Stimulated activated CD4-positive, alpha-beta T cell treated with anti-CD3 and anti-CD28 coated beads, Interleukin-15, amount 100 ng/mL, for 24 hours (primary cell): ENCODE results near the gene FOXO3.

Experiments used
- DNase-seq: peaks from one replicate; pipeline ENCODE4 v3.0.0-alpha.2; 2020

FOXO3 gene

DNA sequence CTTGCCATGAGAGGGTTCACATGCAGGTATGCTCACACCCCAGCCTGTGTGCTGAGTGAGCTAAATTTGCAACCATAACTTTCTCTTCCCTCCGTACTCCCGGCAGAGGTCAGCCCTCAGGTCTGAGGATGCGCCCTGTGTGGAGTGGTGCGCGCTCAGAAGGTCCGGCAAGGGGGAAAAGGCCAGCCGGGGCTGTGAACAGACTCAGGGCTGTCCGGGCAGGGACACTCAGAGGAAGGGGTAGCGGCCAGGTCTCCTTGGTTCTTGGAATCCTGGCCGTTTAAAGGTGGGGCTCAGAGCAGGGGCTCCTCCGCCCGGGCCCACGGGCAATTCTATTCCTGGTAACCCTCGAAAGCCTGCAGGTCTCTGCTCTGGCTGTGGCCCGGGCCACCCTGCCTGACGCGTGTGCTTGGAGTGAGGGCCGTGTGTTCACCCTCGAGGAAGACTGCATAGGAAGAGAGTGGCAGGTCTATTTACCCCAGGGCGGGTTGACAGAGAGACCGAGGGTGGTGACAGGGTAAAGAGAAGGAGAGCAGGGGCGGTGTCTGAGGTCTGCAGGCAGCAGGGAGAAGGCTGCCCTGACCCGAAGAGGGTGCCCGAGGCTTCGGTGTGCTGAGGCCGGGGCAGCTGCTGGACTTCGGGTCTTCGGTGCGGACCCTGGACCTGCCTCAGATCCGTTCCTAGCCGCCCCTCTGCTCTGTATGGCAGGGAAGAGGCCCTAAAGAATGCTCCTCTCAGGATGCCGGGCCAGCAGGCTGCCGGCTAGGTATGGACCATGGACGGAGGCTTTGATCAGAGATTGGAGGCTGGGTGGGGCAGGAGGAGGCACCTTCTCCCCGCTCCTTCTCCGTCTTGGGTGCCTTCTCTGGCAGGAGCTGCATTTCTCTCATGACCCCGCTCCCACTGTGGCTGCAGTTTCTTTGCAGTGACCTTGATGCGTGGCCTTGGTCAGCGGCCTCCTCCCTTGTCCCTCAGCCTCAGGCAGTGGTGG is 156.4 kb downstream of the FOXO3 start:
- no peak for DNase-seq

DNA sequence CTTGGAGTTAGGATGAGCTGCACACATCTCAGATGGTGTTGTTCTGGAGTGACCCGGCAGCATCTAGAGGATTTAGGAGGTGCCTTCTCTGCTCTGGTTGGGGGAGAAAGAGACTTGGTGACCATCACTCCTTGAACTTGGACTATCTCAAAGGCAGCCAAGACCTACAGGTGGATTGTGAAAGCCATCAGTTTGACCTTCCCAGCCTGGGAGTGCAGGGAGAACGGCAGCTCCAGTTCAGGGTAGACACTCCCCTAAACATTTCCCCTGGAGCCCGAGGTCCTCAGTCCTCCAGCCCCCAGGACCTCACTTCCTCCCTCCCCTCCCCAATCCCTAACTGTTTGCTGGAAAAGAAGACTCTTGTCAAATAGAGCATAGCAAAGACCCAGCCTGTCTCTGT is 158.8 kb downstream of the FOXO3 start:
- no peak for DNase-seq

DNA sequence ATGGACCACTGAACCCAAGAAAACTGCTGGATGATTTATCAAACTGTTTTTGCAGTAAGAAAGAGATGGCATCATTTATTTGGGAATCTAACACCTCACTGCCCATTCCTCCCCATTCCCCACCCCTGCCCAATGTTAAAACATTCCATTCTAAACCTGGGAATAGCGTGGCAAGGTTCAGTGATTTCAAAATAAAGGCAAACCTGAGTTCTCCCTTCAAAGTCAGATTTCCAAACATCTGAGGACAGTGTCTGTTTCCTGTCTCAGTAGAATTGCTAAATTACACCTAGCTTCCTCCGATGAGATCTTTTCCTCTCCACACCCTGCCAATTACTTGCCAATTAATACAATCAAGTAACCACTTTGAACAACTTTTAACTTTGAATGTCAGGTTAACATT is 160.1 kb downstream of the FOXO3 start:
- DNase-seq, result no peak

GRCh38 chr6:108721286-108721685 is 160.6 kb downstream of the FOXO3 start:
- DNase-seq, result no peak

DNA sequence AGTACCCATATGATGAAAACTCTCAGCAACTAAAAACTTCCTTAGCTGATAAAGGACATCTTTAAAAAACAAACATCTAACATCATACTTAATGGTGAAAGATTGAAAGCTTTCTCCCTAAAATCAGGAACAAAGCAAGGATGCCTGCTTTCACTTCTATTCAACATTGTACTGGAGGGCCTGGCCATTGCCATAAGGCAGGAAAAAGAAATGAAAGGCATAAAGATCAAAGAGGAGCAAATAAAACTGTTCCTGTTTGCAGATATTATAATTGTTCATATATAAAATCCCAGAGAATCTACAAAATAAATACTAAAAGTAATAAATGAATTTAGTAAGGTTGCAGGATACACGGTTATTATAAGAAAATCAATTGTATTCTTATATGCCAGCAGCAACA is 162.9 kb downstream of the FOXO3 start:
- DNase-seq, result no peak

- no peak for DNase-seq
Observed at GRCh38 chr6:108726726-108727339, 166.1 kb downstream of the FOXO3 start.

DNA sequence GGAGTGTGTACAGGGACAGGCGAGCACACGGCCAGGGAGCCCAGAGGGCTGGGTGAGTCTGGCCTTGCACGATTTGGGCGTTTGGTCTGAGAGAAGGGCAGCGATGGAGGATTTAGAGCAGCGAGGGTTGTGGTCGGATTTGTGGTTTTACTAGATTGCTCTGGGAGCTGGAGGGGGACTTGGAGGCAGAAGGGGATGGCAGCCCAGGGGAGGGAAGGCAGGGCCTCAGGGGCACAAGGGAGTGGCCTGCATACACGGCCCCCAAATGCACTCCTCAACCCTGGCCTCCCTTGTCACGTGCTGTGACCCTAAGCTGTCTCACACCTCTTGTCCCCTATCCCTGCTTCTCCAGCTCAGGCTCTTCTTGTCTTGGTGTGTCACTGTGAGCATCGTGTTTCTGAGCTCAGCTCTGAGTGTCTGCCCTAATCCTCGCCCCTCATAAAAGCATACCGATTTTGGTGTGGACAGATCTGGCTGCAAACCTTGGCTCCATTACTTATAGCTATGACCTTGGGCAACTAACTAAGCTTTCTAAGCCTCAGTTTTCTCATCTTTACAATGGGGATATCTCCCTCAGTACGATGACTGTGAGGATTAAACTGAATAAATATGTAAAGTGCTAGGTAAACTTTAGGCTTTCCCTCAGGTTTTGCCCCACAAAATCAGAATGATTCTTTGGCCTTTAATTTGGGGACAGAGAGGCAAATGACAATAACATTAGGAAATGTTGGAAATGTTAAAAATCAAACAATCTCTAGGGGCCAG is 167.4 kb downstream of the FOXO3 start:
- no peak for DNase-seq

- DNase-seq, result no peak
Observed at GRCh38 chr6:108728826-108729225, 168.1 kb downstream of the FOXO3 start.

DNA sequence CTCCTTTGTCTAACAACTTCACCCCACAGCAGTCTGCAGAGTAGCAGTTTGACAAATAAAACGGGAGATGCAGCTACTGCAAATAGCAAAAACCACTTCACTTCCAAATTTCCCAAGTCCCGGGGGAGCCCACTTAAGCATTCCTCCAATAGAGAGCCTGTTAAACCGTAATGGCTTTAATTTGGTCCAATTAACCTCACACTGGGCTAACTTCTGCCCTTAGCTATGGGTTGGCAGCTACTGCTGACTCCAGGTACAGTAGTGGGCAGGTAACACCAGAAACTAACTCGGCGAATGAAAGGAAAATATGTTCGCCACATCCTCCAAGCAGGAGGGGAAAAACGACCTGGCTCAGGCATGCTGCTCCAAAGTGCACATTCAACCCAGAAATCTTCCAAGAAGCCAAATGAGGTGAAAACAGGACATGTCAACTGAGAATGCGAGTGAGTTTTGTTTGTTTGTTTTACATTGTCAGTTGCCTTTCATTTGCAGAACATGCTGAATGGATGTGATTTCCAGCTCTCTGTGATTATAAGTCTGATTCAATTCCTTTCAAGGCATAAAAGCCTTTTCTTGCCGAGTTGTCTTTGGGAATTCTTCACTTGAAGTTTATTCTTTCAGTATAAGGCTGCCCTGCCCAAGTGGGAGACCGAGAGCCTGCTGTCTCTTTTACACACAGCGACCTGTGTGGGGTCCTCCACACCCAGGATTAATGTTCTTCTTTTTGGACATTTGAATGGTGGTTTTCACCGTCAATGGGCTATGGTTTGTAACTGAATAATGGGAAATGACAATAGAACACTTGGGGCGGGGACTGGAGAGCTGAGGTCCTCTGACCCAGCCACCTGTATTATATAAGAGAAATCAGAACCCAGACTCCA is 170.2 kb downstream of the FOXO3 start:
- DNase-seq, result no peak

DNA sequence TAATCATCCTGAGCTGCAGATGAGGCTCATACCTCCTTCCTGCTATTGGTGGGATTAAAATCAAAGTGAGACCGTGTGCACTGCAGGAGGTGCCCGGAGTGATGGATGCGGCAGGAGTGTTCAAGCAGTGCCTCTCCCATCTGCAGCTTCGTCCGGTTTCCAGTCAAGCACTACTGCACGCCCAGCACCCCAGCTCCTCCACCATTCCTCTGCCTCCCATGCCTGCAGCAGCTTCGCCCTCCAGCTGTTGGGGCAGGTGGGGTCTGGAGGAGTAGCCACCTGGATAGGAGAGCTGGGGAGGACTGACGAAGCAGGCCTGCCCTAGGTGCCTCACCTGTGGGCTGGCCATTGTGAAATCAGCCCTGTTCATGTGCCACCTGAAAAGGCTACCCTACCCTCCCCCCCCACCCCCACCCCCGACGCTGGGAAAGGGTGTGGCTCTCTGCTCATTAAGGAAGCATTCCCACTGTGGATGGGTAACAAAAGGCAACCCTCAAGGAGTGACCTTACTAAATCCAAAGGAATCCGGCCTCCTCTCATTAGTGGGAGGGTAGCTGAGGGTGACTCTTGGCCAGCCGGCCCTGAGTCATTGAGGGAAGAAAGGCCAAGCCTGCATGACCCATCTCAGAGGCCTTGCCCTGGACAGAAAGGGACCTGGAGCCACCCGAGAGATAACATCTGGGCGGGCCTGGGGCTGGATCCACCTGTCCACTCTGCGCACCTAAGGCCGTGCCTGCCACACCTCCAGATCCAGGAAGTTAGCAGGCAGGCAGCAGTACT is 171.6 kb downstream of the FOXO3 start:
- DNase-seq, result no peak

DNA sequence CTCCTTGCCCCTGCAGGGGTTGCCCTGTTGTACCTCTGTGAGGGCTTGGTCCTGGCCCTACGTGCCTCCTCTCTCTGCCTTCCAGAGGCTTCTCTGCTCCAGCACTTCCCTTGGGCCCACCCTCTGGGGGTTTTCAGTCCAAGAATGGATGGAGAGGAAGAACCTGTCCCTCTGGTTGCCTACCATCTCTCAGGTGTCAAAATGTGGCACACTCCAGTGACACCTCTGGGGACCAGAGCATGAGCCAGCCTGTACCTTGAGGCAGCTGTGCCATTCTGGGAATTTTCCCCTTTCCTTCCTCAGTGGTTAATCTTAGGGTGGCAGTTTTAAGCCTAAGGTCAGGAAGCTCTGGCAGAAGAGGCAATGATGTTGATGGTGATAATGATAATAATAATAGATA is 172.3 kb downstream of the FOXO3 start:
- no peak for DNase-seq

DNA sequence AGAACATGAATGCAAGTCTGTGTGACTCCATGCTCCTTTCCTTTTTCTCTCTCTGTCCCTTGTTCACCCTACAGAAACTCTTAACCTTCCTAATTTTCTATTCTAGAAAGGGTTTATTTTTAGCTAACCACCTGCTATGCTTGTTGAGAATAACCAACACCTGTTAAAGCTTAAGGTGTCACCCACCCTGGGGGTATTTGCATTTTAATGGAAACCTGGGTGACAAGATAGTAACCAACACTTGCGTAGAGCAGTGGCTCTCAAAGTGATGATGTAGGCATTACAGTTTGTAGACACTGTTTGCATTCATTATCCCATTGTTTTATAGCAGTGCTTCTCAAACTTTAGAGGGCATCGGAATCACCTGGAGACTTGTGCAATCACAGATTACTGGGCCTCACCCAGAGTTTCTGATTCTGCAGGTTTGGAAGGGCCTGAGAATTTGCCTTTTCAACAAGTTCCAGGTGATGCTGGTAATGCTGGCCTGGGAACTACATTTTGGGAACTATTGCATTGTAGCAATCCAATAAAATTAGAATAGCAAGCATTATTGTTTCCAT is 173.1 kb downstream of the FOXO3 start:
- no peak for DNase-seq
